Muscle of arm (tissue), 14 donors: ENCODE results near the gene PCNX1. TPM values are rescaled to one million over a fixed set of nuclear protein-coding genes. Genes with fewer than 3 reads are reported as not detected.
"Not testable (repeated sequence)": the region's sequence is repeated elsewhere in the genome, so short reads cannot be mapped to it uniquely, and the experiment has no call there.

ENCODE experiments used
- DNase-seq: peaks from one replicate; pipeline ENCODE4 v3.0.0-alpha.2; 2013
- long read RNA-seq, 11 donors: transcript quantifications; one replicate each; lab custom pipeline, GENCODE V29; 2026
- polyA plus RNA-seq, 12 donors: library from polyadenylated mRNA; unstranded; fragments of 120-200 nt; gene quantifications; one replicate each; pipeline ENCODE4 v1.2.1, GENCODE V29; 2013; ENCODE audit not compliant: insufficient read length in 12 of 12

Gene PCNX1
- polyA plus RNA-seq: 10 to 100 TPM in 11 of 12 donors, not detected in 1; 15.5 to 35.9 (median 26.2) TPM
- long read RNA-seq, donor 1, partial matches to known transcripts: 11 of 11 reads
- long read RNA-seq, donor 1, other reads (novel, unspliced or antisense): 0 of 11 reads
- long read RNA-seq, donor 2, full-length matches to known transcripts: 1 of 7 reads
- long read RNA-seq, donor 2, partial matches to known transcripts: 6 of 7 reads
- long read RNA-seq, donor 2, other reads (novel, unspliced or antisense): 0 of 7 reads
- long read RNA-seq, donor 3: 0 reads
- long read RNA-seq, donor 4: 0 reads
- long read RNA-seq, donor 5, full-length matches to known transcripts: 1 of 1 reads
- long read RNA-seq, donor 5, partial matches to known transcripts: 0 of 1 reads
- long read RNA-seq, donor 5, other reads (novel, unspliced or antisense): 0 of 1 reads
- long read RNA-seq, donor 6, partial matches to known transcripts: 5 of 5 reads
- long read RNA-seq, donor 6, other reads (novel, unspliced or antisense): 0 of 5 reads
- long read RNA-seq, donor 7, partial matches to known transcripts: 6 of 6 reads
- long read RNA-seq, donor 7, other reads (novel, unspliced or antisense): 0 of 6 reads
- long read RNA-seq, donor 8, partial matches to known transcripts: 5 of 6 reads
- long read RNA-seq, donor 8, other reads (novel, unspliced or antisense): 0 of 6 reads
- long read RNA-seq, donor 9, partial matches to known transcripts: 5 of 5 reads
- long read RNA-seq, donor 9, other reads (novel, unspliced or antisense): 0 of 5 reads
- long read RNA-seq, donor 10, partial matches to known transcripts: 8 of 8 reads
- long read RNA-seq, donor 10, other reads (novel, unspliced or antisense): 0 of 8 reads
- long read RNA-seq, donor 11, partial matches to known transcripts: 5 of 5 reads
- long read RNA-seq, donor 11, other reads (novel, unspliced or antisense): 0 of 5 reads

DNA sequence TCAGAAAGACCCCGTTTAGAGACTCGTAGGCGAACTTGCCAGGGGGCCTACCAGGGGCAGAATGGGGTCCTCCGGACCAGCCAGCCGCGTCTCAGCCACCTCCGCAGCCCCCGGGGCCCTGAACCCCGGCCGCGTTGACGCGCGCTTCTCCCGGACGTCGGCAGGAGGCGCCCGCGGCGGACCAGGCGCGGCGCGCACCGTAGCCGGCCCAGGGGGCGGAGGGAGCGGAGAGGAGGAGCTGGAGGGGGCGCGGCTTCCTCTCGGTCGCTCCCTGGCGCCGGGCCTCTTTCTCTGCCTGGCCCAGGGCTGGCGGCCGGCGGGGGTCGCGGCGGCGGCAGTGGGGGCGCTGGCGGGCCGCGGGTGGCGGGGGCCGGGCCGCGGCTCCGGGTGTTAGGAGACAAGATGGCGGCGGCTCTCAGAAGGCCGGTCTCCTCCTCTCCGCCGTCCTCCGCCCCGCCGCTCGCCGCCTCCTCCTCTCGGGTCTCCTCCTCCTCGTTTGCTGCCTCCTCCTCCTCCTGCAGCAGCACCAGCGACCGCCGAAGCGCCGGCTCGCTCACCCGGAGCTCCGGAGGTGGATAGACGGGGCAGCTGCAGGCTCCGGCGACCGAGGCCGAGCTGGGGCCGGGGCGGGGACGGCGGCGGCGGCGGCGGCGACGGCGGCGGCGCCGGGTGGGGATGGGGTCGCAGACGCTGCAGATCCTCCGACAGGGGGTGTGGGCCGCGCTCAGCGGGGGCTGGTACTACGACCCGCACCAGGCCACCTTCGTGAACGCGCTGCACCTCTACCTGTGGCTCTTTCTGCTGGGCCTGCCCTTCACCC, at the start of gene PCNX1:
PCNX1 (plus strand) TSS at position 284 of the 820 bp plus-strand sequence; CDS start at position 676, 392 bp downstream.
- DNase-seq: peak; percentile 87

GRCh38 chr14:70857496-70857890, 49.8 kb upstream of the PCNX1 start:
- DNase-seq: no peak

- no peak for DNase-seq
Observed at GRCh38 chr14:70858641-70859040, 48.6 kb upstream of the PCNX1 start.

GRCh38 chr14:70866992-70867391, 40.3 kb upstream of the PCNX1 start:
- not testable (repeated sequence) for DNase-seq

DNA sequence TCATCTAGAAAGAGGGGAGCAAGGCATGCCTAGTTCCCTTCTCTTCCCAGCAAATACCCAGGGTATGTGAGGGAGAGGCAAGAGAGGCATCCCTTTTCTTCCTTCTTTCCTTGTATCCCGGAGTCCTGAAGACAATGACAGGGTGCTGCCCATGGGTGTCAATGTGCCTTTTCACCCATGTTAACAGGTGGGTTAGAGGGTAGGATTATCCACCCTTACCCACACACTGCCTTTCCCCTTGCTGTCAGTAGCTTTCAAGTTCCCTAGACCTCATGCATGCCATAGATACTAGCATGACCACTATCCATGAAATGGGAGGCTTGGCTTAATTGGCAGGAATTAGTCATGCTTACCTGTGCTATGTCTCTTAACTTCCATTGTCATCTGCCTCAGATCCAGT, 36.3 kb upstream of the PCNX1 start:
- DNase-seq: no peak

GRCh38 chr14:70871863-70872677, 35.2 kb upstream of the PCNX1 start:
- no peak for DNase-seq

DNA sequence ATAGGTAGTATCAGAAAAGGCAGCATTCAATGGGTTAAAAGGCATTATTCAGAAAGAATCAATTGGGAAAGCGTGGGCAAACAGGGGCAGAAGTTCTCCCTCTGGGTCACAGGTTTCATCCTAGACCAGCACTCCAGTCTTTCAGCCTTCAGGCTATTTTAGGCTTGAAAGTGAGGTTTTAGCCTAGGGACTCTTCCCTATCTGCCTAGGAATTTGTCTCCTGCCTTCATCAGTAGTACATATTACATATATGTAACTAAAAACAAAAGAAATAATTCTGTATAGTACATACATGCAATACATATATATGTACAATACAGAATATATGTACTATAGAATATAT, 34.6 kb upstream of the PCNX1 start:
- no peak for DNase-seq

DNA sequence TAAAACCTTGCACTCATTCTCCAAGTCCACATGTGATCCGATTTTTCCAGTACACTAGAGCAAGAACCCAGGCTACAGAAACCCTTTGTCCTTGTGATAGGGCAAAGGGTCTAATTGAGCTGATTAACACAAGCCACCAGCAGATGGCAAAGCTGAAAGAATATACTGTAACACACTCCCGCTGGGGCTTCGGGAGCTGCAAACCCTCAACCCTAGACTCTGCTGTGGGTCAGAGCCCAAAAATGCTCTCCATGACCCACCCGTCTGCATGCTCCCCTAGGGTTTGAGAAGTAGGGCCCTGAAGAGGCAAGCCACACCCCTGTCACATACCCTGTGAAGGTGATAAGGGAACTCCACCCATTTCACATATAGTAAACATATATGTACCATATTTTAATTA, 33.6 kb upstream of the PCNX1 start:
- DNase-seq: no peak

GRCh38 chr14:70875811-70876460, 31.3 kb upstream of the PCNX1 start:
- not testable (repeated sequence) for DNase-seq

GRCh38 chr14:70879448-70879847, 27.8 kb upstream of the PCNX1 start:
- DNase-seq: no peak

DNA sequence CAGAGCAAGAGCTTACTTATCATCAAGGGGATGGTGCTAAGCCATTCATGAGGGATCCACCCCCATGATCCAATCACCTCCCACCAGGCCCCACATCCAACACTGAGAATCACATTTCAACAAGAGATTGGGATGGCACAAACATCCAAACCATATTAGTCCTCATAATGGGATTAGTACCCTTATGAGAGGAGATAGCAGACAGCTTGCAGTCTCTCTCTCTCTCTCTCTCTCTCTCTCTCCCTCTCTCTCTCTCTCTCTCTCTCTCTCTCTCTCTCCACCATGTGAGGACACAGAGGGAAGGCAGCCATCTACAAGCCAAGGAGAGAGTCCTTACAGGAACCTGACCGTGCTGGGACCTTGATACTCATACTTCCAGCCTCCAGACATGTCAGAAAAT, 26.4 kb upstream of the PCNX1 start:
- not testable (repeated sequence) for DNase-seq

GRCh38 chr14:70881549-70882177, 25.6 kb upstream of the PCNX1 start:
- no peak for DNase-seq

- DNase-seq: no peak
Observed at GRCh38 chr14:70882776-70883492, 24.3 kb upstream of the PCNX1 start.

DNA sequence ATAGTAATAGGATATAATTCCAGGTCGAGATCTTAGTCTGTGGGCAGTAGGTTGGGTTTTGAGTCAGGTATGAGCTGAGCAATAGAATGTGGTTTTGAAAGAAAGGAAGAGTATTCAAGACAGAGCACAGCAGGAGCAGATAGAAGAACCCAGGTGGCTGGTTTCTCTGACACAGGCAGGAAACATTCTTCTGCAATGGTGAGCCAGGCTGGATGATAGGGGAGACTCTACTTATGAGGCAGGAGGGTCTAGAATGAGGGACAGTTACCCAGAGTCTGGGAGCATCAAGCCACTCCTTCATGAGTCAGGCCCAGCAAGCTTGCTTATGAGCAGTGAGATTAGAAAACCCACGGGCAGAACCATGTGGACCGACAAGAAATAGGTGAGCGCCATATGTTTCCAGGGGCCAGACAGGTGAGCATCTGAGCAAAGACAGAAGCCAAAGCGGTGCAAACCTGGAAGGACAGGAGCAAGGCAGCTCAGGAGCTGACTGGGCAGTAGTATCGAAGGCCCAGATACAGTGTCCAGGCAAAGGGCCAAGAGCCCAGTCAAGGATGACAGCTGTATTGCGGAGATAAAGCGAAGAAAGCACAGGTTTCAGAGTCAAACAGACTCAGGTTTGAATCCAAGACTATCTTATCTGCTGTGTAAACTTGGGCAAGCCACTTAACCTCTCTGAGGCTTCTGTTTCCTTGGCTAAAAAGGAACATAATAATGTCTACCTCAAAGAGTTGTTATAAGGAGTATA, 22.5 kb upstream of the PCNX1 start:
- no peak for DNase-seq

GRCh38 chr14:70885343-70886022, 21.8 kb upstream of the PCNX1 start:
- DNase-seq: no peak

DNA sequence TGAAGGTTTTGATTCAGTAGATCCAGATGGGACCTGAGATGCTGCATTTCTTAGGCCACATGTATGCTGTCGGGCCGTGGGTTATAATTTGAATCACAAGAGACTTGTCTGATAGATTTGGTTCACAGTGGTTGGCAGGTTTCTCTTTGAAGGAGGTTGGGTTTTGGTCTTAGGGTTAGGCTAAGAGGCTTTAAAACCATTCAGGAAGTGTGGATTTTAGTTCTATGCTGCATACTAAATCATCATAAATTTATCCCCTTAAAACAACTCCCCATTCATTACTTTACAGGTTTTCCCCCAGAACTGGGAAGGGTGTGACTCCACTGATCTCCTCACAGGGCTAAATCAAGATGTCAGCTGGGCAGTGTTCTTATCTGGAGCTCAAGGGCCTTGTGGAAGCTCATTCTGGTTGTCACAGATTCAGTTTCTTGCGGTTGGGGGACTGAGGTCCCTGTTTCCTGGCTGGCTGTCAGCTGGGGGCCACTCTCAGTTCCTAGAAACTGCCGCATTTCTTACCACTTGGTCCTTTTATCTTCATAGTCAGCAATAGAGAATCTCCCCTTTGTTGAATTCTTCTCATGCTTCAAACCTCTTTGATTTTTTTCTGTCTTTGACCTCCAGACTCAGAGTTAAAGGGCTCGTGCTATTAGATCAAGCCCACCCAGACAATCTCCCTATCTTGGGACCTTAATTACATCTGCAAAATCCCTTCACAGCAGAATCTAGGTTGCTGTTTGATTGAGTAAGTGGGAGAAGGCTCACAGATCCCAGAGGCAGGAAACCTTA, 20.6 kb upstream of the PCNX1 start:
- no peak for DNase-seq

DNA sequence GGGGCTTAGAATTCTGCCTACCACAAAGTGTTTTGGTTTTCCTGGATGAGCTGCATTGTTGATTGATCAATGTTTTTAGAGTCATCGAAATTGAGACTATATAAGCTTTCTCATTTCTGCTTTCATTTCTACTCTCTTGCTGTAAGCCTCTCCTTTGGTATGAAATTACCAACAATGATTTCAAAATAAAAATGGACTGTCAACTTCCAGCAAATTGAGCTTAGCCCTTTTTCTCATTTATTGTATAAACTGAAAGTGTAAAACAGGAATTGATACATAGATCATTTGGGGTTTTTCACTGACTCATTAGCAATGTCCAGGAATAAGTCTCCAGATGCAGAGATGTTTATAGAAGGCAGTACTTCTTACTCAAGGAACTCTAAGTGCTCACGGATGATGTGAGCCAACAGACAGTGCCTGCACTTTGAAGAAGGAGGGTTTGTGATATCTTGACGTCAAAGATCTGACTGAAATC, 20.0 kb upstream of the PCNX1 start:
- no peak for DNase-seq
